Suppressor macrophage (primary cell): ENCODE data around the gene PAM.
"Not testable (repeated sequence)": the region's sequence is repeated elsewhere in the genome, so short reads cannot be mapped to it uniquely, and the experiment has no call there.

ENCODE experiments used
- DNase-seq, 4 experiments: peaks; one replicate each; pipeline ENCODE4 v3.0.0-alpha.2; 2020 to 2022

Gene PAM

GRCh38 chr5:102903074-102903871, 148.2 kb downstream of the PAM start:
- no peak for DNase-seq

DNA sequence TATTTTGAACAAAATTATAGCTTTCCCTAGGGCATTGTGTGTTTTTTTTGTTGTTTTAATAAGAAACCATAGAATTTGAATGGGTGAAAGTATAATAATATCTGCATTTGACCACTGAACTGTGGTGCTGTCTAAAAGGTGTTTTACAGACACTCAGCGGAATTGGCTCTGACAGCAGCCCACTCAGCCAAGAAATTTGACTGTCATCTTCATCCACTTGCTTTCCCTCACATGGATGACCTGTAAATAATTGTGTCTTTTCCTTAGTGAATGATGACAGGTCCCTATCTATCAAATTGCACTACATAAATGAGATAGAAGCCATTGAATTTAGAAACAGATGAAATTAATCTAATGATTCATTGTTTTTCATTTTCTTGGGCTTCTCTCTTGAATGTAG, 150.0 kb downstream of the PAM start:
- no peak for DNase-seq

DNA sequence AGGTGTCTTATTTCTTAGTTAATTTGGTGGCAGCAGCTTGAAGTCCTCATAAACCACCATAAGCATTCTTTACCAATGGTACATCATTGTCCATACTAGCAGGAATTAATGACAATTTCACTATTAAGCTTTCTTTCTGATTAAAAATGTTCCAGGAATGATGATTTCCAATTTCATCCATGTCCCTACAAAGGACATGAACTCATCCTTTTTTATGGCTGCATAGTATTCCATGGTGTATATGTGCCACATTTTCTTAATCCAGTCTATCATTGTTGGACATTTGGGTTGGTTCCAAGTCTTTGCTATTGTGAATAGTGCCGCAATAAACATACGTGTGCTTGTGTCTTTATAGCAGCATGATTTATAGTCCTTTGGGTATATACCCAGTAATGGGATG, 152.0 kb downstream of the PAM start:
- DNase-seq = not testable (repeated sequence)

DNA sequence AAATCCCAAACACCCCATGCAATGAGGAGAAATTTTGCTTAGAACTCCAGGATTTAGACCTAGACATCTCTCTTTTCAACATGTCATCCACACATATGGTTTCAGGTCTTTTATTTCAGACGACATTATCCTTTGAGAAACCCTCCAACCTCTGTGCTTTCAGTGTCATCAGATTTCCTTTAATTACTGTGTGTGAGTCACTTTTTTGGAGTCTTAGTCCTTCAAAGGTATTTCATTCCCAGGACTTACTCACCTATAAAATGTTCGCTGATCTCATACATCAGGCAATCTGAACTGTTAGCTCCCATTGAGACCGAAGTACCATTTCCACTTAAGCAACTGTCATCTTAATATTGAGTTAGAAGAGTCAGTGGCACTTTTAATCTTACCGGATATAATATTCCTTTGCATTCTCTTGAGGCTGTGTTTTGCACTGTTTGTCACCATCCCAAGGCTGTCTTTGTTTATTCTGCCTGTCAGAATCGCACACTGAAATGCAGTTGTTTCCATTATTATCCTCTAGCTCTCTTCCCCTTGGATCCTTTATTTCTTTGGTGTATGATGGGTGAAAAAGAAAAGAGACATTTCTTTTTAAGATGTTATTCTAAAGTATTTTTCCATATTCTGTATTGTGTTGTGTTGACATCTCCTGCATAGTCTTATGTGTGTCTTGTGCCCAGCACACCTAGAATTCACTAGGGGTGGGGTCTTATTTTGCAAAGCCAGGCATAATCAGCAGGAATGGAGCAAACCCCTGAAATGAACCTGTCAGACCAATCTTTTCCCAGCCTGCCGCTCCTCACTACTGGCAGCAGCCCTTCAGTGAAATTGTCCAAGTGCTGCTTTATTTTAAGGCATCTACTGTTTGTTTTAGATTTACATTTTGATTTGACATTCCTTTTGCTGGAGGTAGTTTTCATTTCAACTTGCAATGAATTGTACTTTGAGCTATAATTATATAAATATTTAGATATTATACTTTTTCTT, 155.4 kb downstream of the PAM start:
- no peak for DNase-seq

DNA sequence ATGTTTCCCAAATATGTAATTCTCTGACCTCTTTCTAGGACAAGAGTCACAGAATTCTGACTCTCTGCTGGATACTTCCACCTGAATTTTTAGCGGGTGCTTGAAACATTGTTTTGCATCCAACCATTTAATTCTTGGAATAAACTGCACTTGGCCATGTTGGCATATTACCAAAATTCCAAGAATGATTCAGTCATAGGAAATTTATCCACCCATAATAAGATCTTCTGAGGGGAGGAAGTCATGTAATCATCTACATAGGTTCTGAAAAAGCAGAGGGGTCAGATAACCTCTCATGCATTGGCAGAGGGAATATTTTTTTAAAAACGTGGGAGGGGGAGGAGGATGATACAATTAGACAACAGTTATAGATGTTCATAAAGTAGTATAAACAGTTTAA, 156.9 kb downstream of the PAM start:
- no peak for DNase-seq

DNA sequence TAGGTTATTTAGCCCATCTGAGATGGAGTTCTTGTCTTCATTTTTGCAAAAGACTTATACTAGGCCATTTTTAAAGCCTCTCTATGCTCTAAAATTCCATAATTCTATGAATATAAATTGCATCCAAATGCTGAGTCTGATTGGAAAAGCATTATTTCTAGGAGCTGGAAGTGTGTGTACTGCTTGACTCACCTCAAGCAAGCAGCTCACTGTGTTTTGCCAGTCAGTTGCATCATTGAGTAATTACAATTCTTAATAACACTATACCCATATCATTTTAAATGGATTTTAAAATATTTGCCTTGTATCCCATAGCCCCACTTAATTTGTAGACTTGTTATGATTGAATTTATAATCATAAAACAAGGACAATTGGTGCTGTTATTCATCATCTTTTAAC, 161.0 kb downstream of the PAM start:
- DNase-seq = no peak

GRCh38 chr5:102918986-102919610, 164.0 kb downstream of the PAM start:
- DNase-seq = no peak

- DNase-seq = no peak
Observed at GRCh38 chr5:102920762-102921161, 165.7 kb downstream of the PAM start.

DNA sequence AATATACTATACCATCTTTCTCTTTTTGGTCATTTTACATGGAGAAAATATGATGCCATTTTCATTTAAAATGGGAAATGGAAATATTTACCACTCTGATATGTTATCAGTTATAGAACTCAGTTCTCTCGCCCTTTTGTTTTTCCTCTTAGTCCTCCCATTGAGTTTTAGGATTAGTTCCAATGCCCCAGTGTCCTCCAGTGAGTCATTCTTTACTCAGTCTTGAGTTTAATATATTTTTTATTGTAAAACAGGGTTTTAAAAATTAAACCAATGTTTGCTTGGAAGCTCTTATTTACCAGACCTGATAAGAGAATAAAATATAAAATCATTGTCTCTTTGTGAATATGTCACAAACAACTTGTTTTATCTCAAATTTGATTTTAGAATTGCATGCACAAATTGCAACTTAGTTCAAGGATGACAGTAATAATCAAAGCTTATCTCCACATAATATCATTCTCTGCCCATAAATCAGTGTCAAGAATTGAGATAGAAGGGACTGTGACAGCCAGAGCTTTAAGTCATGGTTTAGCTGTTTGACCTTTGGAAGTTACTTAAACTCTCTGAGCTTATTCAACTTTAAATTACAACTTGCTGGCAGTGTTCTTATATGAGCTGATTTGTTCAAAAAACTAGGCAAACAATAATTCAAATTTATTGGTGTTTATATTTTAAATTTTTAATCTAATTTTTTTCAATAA, 166.4 kb downstream of the PAM start:
- DNase-seq = no peak

DNA sequence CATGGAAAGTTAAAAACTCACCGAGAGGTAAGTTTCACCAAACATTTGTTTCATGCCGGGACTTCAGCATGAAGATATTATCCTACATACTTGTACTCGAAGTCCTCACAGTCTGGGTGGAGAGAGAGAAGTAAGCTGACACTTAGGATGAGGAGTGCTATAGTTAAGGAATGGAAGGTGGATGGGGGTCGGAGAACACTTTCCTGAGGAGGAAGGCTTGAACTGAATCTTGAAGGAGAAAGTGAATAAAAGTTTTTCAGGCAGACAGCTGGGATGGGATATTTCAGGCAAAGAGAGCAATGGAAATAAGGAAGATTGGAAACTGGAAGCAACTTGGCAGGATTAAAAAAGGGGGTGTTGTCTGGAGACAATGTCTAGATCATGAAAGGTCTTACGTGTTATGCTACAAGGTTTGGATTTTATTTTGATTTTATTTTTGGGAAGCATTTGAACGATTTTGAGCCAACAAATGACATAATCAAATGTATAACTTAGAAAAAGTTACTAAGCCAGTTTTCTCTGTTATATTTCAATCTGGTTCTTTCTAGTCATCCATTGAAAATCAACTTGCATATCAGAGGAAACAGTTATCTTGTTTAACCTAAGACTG, 167.1 kb downstream of the PAM start:
- no peak for DNase-seq

- no peak for DNase-seq
Observed at GRCh38 chr5:102922799-102923477, 167.8 kb downstream of the PAM start.

GRCh38 chr5:102924963-102925362, 169.9 kb downstream of the PAM start:
- no peak for DNase-seq

DNA sequence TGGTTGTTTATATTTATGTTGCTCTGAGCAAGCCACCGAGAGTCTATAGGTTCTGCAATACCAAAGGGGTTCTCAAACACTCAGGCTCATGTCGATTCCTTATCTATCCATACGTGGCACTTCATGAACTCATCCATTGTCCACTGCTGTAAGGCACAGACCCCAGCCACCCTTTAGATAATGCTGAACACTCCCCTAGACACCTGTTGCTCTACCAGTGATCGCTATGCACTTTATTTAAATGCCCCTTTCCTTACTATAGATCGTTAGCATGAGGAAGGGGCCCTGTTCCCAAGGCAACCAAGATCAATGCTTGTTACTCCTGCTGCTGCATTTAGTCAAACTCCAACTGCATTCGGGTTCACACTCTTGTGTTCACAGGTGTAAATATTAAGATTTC, 171.9 kb downstream of the PAM start:
- DNase-seq = no peak

- DNase-seq = no peak
Observed at GRCh38 chr5:102930244-102930643, 175.1 kb downstream of the PAM start.

- no peak for DNase-seq
Observed at GRCh38 chr5:102931085-102931725, 176.1 kb downstream of the PAM start.

DNA sequence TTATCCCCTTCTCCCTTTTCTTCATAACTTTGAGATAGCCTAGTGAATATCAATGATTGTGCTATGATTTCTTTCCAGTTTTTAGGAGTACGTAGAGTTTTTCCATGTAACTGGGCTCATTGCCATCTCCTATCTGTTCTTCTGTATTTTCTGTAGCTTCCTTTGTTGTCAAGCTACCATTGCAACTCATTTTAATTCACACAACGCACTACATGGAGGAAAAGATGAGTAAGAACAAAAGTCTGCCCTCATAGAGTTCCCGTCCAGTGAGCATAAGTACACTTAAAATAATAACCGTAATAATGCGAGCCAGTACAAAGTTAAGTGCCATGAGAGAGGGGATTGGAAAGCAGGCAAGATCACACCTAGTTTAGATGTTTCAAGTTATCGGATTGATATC, 177.7 kb downstream of the PAM start:
- DNase-seq = no peak

GRCh38 chr5:102933316-102933715, 178.2 kb downstream of the PAM start:
- no peak for DNase-seq

- no peak for DNase-seq
Observed at GRCh38 chr5:102933721-102934459, 178.8 kb downstream of the PAM start.

DNA sequence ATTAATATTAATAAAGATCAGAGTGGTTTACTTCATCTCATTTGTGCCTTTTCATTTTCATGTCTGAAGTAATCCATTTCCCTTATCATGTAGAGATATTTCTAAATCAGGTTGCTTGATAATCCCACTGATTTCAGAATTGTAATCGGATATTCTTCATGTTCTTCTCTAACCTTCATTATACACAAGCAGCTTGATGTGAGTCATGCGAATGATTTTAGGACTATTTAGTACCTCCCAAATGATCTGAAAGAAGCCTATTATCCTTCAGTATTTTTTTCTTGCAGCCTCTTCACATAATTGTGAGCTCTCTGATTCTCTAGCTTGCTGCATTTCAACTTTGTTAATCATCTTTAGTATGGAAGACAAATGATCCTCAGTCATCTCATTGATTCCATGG, 182.8 kb downstream of the PAM start:
- DNase-seq = no peak

- DNase-seq = no peak
Observed at GRCh38 chr5:102941111-102941510, 186.0 kb downstream of the PAM start.
